GM18873 (cell line): ENCODE measurements around the gene DNAJC16.
"Not testable (repeated sequence)": the region's sequence is repeated elsewhere in the genome, so short reads cannot be mapped to it uniquely, and the experiment has no call there.

Experiments used
- ATAC-seq: cut with Tn5 transposase; IDR thresholded peaks from one replicate; pipeline ENCODE4 v1.9.1; 2021; ENCODE audit warnings: mild to moderate bottlenecking, moderate library complexity, moderate number of reproducible peaks; ENCODE audit not compliant: unreplicated experiment, low FRiP score

DNAJC16 gene

DNA sequence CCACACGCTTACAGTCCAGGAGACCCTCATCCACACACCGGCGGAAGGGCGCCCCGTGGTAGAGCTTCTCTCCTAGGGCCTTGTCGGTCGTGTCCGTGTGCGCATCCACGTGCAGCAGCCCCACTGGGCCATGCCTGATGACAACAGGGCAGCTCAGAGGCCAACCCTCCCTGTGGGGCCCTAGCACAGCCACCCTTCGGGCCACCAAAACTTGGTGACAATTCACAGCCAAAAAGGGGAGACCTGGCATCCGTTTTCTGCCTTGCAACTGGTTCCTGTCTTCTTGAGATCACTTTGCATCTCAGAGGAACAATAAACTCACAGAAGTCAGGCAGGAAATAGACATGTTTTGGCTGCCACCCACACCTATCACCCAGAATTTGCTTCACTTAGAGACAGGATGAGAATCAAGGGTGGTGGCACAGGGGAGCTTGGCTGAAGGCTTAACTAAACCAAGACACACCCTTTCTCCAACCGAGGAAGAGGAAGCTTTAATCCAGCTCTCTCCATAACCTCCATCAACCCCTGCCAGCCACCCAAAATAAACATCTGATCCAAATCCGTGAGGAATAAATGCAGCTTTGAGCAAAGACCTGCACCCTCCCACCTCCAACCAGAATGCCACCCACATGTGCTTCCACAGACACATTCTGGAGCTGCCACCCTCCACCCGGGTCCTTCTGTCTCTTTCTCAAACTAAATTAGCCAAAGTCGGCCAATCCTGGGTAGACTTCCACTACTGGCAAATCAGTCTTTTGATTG is 52.5 kb downstream of the DNAJC16 start:
- ATAC-seq: no peak

- ATAC-seq: no peak
Observed at GRCh38 chr1:15579683-15580047, 53.0 kb downstream of the DNAJC16 start.

DNA sequence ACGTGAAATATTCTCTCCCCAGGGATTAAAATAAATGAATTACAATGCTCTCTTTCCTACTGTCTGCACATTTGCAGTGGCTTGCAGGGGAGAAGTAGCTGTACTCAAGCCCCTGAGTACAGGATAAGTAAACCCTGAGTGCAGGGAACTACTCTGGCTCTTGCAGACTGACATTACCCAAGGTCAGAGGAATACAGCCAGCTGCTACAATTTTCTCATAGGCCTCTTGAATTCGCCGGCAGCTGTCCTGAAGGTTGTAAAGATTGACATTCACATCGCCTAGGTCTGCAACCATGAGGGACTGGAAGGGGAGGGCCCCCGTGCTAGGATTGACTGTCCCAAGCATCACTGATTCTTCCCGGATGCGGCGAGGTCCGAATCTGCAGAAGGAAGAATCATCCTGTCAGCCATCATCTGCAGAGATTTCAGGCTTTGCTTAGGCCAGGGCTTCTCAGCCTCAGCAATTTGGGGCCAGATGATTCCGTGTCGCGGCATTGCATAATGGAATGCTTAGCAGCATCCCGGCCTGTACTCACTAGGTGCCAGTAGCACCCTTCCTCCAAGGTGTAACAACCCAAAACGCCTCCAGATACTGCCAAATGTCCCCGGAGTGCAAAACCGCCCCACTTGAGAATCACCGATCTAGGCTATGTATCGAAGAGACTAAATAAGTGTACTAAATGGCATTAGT is 56.5 kb downstream of the DNAJC16 start:
- ATAC-seq: no peak

DNA sequence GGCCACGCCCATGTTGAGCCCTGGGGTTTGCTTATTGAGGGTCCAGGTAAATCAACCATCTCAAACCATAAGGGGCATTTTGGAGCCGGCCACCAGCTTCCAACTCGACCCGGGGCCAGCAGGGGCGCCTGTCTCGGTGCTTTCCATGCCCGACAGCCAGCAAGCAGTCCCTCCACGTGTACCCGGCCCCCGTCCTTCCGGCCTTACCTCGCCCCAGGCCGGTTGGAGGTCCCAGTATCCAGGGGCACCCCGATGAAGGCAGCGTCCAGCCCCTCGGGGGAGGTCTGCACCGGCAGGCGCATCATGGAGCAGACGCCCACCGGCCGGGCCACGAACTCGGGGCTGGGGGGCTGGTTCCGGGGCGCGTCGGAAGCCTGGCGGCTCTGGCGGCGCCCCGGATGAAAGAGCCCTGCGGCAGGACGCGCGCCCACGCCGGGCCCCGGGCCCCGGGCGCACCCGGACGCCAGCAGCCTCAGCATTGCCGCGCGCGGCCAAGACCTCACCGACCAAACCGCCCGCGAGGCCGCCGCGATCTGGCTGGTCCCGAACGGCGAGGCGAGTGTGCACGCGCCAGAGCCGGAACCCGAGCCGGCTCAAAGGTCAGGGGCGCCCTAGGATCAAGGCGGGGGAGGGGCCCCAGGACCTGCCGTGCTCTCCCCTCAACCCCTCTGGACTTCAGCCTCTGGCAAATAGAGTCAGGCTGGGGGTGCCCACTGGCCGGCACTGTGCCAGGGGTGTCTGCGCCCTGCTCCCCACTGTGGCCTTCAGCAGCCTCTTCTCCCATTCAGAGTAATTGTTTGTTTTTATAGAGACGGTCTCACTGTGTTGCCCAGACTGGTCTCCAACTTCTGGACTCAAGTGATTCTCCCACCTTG is 58.1 kb downstream of the DNAJC16 start, which contains the start of gene AGMAT:
Gene AGMAT (minus strand): TSS at position 563 of the 875 bp plus-strand sequence. CDS start 84 bp downstream, at position 479.
- no peak for ATAC-seq

DNA sequence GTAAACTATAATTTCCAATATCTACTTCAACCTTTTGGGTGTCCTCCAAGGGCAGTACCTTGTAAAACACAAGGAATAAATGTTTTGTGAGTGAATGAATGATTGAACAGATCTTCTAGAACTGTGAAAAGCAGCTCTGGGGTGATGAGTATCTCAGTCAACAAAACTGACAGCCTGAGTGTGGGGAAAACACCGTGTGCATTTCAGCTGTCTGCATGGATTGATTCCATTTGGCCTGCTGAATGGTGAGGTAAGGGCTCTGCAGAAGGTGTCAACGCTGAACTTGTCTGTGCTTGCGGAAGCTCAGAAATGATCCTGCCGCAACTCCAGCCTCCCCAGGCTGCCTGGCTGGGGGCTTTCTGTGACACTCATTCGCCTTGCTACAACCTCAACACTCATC is 65.6 kb downstream of the DNAJC16 start:
- ATAC-seq: no peak

GRCh38 chr1:15595809-15596617 is 69.4 kb downstream of the DNAJC16 start:
- ATAC-seq: no peak

GRCh38 chr1:15598436-15598835 is 71.8 kb downstream of the DNAJC16 start:
- no peak for ATAC-seq

GRCh38 chr1:15603050-15603965 is 76.7 kb downstream of the DNAJC16 start:
- no peak for ATAC-seq

GRCh38 chr1:15603966-15604282 is 77.3 kb downstream of the DNAJC16 start:
- not testable (repeated sequence) for ATAC-seq

DNA sequence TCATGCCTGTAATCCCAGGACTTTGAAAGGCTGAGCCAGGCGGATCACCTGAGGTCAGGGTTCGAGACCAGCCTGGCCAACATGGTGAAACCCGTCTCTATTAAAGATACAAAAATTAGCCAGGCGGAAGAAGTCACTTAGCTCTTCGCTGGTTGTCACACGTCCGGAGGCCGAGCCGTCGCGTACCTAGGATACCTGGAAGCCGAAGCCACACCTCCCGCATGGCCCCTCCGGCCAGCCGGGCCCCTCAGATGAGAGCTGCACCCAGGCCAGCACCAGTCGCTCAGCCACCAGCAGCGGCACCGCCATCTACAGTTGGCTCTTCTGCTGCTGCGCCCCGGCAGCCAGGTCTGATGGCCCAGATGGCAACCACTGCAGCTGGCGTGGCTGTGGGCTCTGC is 77.8 kb downstream of the DNAJC16 start:
- ATAC-seq: not testable (repeated sequence)

DNA sequence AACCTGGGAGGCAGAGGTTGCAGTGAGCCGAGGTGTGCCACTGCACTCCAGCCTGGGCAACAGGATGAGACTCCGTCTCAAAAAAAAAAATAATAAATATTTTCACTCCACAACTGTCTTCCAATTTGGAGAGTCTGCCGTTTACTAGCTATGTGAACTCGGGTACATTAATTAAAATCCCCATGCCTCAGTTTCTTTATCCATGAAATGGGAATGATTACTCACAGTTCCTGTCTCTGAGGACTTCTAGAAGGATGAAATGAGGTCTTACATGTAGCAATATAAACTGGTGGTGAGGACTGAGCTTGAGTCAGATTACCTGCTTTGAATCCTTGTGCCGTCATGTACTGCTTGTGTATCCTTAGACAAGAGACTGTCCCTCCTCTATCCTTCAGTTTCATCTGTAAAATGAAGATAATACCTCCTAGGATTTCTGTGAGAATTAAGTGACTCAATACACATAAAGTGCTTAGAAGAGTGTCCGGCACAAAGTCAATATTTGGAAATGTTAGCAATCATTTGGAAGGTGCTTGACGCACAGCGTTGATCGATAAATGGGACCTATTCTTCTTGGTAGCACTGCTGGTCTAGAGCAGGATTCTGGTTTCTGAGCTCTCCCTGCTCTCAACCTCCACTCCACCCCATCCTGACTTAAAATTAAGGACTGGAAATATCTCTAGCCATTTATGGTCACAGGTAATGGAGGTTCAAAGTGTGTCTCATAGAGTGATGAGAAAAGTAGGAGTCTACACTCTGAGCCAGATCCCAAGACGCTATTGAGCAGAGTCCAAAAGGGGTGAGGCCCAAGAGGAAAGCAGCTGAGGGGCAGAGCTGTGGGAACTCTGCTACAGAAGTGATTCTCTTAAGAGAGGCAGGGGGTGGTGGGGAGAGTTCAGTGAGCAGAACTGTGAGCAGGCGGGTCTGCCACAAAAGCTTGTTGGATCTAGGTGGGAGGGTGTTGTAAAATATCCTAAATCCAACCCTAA is 79.0 kb downstream of the DNAJC16 start:
- ATAC-seq: no peak

DNA sequence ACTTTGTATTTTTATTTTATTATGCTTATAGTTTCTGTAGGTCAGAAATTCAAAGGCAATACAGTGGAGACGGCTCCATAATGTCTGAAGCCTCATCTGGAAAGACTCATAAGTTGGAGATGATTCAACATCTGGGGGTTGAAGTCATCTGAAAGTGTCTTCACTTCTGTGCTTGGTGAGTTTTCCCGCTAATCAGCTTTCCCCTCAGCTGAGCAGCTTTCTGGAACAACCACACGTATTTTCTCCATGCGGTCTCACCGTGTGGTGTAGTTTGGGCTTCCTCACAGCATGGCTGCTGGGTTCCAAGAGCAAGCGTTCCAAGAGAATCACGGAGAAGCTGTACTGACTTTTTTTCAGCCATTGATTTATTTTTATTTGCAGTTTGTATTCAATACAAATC is 83.0 kb downstream of the DNAJC16 start:
- no peak for ATAC-seq

- ATAC-seq: no peak
Observed at GRCh38 chr1:15610167-15610566, 83.5 kb downstream of the DNAJC16 start.

- no peak for ATAC-seq
Observed at GRCh38 chr1:15616373-15617172, 89.9 kb downstream of the DNAJC16 start.

DNA sequence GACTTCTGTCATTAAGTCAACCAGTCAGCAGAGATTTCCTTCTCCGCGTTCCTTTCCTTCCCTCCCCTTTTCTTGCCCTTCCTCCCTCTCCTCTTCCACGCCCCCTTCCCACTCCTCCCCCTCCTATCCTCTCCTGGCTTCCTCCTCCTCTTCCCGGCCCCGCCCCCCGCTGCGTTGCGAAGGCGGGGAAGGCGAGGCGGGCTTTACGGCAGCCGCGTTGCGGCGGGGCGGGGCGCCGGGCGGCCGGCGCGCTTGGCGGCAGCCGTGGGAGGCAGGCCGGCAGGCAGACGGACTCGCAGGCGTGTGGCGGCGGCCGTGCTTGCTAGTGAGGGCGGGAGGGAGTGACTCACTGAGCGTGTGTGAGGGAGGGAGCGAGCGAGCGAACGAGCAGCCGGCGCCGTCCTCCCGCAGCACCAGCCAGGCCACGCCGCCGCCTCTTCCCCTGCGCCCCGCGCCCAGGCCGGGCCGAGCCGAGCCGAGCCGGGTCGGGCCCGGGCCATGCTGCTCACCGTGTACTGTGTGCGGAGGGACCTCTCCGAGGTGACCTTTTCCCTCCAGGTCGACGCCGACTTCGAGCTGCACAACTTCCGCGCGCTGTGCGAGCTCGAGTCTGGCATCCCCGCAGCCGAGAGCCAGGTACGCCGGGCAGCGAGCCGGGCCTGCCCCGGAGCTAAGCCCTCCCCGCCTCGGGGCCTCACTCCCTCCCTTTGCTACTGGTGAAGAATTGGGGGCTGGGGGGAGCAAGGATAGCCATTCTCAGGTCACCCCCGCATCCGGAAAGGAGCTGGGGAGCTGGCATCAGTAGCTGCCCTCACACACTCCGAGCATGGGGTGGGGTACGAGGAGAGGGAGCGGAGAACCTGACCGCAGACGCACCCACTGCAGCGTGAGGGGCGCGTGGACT is 90.8 kb downstream of the DNAJC16 start, which contains the start of gene DDI2:
Gene DDI2 (plus strand): TSS at position 286 of the 904 bp plus-strand sequence. CDS start 213 bp downstream, at position 499.
- peak; percentile 48 for ATAC-seq

DNA sequence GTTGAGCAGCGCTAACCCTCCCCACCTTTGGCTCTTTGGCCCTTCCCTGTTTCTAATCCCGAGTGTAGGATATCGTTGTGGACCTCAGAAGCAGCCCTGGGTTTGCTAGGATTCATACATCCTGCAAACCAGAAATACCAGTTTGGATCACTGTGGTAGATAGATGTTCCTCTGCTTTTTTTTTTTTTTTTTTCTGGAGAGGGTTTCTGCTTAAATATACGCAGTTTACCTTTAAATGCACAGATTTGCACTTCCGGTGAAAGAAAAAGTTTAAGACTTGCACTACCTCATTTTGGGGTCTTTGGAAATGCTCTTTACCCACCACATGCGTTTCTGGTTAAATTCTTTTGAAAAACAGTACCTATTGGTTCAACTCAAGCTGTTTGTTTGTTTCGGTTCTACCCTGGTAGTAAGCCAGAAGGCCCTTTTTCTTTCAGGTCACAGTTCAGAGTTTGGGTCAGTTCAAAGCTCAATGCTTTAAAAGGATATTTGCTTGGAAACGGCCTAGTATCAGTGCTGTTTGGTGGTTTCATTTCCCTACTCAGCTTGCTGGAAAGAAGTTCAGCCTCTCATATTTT is 91.5 kb downstream of the DNAJC16 start:
- no peak for ATAC-seq
